NCI-H1417 (cell line): Measurements from ENCODE around the gene NFATC1.

Experiments used
- DNase-seq, 3 experiments: peaks; one replicate each; lab custom pipeline; 2025; lab: John Stamatoyannopoulos, UW

NFATC1 gene

DNA sequence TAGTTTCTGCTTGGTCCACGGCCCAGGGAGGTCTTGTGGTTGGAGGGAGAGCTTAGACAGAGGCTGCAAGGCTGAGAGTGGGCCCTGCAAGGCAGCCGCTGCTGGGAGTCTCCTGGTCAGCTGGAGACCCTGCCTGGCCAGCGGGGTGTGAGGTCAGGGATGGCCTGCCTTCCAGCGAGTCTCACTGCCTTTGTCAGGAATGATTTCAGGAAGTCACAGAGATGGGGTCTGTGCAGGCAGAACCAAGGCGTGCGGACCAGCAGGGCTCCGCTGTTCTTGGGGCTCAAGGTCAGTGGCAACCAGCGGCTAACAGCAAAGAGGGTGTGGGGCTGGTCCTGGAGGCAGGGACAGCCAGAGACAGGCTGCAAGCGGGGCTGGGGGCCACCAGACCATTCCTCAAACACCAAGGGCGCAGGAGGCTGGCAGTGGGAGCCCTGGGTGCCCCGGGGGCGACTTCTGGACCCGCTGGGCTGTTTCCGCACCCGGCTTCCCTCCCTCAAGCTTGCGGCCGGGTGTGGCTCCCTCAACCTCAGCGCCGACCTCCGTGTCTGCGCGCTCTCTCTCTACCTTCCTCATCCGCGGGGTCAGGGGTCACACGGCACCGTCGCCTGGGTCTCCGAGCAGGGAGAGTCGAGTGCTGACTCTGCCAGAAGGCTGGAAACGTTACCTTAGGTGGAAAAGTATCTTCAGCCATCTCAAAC lies 159.4 kb downstream of the NFATC1 start:
- DNase-seq, result no peak

DNA sequence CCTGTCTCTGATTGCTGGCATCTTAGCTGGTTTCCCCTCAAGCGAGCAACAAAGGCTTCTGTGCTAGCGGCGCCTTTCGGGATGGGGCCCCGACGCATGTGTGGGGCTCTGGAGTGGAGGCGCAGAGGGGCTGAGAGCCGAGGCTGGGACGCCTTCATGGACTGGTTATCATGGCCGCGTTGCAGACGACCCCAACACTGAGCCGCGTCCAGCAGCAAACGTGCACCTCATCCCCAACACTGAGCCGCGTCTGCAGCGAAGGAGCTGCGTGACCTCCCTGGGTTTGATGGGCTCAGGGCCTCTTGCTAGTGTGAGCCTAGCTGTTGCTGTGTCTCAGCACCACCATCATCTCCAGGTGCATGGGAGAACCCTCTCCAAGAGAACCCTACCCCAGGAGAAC lies 160.2 kb downstream of the NFATC1 start:
- DNase-seq, result no peak

DNA sequence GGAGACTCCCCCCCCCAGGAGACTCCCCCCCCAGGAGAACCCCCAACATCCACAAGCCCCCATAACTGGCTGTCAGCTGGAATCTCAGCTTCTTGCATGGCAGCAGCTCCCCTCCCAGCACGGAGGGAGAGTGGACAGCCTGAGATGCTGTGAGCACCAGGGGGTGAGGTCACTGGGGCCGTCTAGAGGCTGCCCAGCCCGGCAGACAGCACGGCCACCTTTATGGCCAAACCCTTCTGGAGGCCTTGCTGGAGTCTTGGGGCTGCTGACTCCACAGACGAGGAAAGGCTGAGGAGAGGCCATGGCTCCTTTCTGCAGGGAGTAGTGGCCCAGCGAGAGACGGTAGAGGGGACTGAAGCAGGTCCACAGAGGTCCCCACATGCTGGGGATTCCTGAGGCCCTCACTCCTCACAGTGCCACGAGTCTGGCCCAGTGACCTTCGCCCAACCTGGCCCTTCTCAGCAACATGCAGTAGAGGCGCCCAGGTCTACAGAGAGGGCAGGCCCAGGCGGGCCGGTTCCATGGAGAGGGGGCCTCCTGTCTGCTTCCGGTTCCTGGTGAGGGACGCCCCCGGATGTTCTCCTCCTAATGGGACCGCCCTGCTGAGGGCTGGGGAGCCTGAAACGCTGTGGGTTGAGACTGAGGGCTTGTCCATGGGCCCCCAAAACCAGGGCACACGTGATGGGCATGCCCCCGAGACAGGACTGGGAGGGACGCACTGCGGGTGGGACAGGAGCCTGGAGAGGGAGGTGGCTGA lies 161.3 kb downstream of the NFATC1 start:
- no peak for DNase-seq

DNA sequence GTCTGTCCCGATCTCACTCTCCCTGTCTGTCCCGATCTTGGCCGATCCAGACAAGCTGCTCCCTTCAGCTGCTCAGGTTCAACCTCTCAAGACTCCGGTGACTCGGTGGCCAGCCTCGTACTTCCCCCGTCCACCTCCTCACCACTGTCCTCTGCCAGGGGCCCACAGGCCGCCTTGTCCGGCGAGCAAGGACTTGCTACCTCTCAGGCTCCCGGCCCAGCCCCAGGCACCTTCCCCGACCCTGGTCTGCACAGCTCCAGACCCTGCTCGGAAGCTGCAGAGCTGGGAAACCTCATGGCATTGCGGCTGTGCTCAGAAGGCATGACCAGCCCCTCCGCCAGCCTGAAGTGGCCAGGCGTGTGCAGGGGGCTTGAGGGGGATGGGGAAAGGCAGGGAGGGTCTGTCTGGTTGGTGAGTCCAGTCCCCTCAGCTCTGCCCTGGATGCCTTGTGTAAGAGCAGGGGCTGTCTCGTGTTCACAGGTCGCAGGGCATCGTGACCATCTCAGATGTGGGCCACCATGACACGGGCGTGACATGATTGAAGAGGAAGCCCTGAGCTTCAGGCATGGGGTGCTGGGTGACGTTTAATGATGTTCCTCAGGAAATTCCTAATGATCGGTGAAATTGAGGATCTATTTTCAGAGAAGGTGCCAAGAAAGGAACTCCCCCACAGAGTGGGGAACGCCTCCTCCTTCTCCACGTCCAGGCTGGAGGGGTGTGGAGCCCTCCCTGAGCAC lies 162.6 kb downstream of the NFATC1 start:
- DNase-seq, result no peak

DNA sequence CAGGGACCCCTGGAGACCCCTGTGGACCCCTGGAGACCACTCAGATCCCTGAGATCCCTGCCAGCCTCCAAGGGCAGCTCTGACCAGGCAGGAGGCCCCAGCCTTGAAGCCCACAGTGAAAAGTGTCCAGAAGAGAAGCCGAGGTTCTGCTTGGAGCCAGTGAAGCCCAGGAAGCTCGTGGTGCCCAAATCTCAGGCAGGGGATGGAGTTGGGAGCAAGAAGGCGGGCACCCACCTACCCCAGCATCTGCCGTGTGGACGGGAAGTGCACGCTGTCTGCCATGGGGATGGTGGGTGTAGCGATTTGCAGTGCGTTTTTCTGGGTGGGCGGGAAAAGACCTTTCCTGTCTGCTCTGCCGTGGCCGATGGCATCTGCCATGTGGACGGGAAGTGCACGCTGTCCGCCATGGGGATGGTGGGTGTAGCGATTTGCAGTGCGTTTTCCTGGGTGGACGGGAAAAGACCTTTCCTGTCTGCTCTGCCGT lies 163.2 kb downstream of the NFATC1 start:
- DNase-seq, result no peak

DNA sequence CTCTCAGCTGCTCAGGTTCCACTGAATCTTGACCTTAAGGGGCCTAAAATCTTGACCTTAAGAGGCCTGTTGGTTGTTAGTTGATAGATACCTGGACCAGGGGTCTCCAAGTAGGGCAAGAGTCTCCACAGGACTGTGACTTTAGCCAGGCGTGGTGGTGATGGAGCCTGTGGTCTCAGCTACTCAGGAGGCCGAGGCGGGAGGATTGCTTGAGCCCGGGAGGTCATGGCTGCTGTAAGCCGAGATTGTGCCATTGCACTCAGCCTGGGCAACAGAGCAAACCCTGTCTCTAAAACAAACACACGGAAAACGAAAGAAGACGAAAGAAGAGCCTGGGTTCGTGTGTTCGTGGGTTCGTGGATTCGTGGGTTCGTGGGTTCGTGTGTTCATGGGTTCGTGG lies 163.7 kb downstream of the NFATC1 start:
- DNase-seq, result no peak

DNA sequence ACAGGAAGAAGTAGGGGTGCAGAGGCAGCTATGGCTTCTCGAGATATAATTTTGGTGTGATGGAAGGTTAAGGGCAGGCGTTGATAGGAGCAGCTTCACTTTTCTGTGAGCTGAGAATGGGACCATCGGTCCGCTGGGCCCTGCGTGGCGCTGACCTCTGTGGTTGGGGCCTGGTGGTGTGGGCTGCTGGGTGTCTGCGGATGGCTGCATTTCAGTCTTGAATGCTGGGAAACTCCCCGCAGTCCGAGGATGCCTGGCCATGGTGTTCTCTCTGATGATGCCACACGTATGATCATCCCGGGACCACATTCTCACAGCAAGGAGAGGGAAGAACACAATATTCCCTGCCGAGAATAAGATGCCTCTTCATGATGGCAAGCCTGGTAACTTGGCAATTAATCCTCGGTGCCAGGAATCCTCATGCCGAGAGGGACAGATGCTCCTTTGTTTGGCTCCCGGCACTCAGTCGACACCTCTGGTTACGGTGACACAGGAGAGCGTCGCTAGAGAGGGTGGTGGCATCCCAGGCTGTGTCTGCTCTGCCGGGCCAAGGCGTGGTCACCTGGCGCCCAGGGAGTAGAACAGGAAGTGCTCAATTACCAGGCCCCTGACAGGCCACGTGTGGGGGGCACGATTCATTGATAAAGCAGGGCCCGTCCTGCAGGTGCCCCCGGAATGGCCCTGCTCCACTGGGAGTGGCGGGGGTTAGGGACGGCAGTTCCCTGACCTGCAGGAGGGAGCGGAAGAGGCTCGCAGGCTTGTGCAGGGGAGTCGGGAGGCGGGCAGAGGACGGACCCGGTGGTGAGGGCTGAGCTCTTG lies 164.5 kb downstream of the NFATC1 start:
- peak in 1 of 3 experiments; percentile 23 for DNase-seq

DNA sequence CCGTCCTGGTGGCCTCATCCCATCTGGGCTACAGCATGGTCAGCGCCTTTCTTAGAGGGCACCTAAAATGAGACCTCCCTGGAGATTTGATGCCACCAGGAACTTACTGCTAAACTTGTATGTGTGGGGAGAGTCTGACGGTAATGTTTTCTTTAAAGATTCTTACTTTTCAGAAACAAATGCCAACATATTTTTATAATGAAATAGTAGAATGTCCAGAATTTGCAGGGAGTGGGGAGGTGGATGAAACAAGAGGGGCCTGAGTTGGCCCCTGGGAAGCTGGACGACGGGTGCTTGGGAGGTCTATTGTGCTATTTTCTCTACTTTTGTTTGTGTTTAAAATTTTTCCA lies 165.1 kb downstream of the NFATC1 start:
- DNase-seq, result no peak

DNA sequence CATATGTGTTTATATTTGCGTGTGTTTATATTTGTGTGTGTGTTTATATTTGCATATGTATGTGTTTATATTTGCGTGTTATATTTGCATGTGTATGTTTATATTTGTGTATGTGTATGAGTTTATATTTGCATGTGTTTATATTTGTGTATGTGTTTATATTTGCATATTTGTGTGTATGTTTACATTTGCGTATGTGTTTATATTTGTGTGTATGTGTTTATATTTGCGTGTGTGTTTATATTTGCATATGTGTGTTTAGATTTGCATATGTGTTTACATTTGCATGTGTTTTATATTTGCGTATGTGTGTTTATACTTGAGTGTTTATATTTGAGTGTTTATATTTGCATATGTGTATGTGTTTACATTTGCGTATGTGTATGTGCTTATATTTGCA lies 168.2 kb downstream of the NFATC1 start:
- DNase-seq, result no peak

DNA sequence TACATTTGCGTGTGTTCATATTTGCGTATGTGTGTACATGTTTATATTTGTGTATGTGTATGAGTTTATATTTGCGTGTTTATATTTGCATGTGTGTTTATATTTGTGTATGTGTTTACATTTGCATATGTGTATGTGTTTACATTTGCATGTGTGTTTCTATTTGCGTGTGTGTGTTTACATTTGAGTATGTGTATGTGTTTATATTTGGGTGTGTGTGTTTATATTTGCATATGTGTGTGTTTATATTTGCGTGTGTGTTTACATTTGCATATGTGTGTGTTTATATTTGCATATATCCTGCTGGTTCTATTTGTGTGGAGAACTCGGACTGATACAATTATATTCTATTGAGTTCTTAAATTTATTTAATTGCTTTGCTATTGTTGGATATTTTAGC lies 168.7 kb downstream of the NFATC1 start:
- no peak for DNase-seq

DNA sequence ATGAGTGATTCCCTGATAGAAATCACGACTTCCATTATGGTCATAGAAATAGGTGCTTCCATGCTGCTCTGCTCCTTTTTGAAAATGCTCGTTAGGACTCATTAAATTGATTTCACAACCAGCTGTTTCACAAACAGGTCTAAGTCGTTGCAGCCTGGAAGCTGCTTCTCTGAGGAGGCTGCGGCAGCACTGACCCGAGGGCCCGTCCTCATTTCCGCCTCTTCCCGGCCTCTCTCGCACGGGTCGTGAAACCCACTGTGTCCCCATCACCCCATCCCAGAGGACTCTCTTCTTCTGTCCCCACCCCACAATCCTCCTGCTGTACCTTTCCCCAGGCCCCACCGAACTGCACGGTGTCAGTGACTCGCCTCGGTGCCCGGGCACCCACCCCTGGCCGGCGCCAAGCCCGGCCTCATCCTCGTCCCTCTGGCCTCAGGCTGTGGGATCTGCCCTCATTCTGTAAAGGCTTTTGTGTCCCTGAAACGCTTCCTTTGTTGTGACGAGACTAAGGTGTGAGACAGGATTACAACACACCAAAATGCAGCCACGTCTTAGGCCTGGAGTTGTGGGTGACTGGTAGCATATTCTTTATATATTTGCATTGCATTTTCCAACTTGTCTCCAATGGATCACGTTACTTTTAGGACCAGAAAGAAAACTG lies 171.2 kb downstream of the NFATC1 start:
- DNase-seq, result no peak

DNA sequence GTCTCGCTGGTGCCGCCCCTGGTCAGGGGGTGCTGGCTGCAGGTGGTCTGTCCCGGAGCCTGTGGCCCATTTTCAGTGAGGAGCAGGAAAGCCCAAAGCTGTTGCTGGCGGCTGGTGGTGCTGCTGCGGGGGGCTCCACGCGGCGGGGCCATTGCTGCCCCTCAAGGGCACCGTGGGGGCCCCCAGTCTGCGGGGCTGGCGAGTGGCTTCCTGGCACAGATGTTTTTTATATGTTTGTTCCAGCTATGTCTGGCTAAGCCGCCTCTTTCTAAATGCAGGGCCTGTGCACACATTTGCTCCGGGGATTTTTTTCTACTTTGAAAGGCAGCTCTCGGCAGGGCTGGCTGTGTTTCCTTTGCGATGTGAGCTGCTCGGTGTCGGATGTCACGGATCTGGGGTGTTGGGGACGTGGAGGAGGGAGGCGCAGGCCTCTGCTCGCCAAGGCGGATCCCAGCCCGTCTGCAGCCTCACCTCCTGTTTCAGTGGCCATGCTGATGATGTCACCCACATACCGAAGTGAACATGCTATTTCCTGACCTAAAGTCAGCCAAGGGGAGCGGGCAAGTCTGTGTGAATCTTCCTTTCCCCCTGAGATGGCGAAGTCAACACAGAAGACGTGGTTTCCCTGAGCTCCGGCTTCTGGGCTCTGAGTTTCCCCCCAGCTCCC lies 171.9 kb downstream of the NFATC1 start:
- DNase-seq, result no peak

DNA sequence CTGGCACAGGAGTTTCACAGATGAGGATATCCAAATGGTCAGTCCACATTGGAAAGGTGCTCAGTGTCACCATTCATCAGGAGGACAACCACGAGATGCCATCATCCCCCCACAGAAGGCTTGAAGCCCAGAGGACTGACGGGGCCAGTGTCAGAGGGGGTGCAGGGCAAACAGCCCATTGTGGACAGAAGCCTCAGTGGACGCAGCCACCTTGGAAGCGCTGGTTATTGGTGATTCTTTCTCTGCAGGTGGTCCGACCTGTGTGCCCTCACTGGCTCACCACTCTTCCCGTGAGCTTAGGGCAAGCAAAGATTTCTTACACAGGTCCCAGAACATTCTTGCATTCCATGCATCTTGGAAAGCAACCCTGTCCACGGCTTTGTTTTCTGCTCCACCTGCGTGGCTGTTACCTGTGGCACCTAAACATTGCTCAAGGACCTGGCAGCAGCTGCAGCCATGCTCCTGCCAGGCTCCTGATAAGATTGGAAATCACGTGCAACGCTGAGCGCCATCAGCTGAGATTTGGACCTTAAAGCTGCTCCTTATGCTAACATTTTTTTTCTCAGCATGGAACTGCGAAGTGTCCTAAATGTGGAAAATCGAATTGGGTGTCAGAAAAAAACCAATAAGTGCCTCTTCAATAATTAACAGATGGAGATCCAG lies 172.9 kb downstream of the NFATC1 start:
- no peak for DNase-seq

DNA sequence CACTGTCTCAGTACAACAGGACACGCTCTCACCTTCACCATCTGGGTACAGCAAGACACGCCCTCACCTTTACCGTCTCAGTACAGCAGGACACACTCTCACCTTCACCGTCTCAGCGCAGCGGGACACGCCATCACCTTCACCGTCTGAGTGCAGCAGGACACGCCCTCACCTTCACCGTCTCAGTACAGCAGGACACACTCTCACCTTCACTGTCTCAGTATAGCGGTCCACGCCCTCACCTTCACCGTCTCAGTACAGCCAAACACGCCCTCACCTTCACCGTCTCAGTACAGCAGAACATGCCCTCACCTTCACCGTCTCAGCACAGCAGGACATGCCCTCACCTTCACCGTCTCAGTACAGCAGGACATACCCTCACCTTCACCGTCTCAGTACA lies 174.0 kb downstream of the NFATC1 start:
- DNase-seq, result peak in 1 of 3 experiments; percentile 3

DNA sequence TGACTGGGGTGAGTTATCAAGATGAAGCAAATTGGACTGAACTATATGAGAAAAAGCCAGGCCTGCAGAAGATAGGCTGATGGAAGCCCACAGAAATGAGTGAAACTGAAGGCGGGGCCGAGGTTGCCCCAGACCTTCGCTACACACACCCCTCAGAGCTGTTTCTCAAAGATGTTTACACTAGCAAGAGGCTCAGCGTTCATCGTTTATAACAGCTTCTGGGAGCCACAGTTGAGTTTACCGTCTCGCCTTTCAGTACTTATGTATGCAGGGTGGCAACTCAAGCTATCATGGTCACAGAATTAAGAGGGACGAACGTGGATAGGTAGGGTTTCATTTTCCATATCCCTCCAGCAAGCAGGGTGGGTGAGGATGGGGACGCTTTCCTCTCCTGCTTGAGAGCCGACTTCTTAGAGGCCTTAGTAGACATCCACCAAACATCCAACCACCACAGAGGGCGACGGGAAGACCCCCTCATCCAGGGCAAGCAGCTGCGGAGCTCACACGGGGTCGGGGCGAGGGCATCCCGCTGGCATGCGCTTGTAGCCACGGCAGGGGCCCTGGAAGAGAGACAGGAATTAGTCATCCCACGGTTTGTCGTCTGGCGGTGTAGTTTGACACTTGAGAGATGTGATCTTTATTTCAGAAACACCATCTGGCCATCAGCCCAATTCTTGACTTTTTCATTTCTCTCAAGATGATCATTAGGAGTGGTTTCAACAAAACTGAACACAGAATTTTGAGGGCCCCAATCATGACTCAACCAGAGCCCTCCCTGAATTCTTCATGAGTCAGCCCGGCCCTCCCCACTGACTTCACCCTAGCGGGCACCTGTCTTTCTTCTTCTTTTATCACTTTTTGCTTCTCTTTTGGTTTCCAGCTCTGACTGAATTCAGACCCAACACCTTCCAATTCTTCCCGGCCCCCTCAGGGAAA lies 174.8 kb downstream of the NFATC1 start:
- peak in 1 of 3 experiments; percentile 37 for DNase-seq

DNA sequence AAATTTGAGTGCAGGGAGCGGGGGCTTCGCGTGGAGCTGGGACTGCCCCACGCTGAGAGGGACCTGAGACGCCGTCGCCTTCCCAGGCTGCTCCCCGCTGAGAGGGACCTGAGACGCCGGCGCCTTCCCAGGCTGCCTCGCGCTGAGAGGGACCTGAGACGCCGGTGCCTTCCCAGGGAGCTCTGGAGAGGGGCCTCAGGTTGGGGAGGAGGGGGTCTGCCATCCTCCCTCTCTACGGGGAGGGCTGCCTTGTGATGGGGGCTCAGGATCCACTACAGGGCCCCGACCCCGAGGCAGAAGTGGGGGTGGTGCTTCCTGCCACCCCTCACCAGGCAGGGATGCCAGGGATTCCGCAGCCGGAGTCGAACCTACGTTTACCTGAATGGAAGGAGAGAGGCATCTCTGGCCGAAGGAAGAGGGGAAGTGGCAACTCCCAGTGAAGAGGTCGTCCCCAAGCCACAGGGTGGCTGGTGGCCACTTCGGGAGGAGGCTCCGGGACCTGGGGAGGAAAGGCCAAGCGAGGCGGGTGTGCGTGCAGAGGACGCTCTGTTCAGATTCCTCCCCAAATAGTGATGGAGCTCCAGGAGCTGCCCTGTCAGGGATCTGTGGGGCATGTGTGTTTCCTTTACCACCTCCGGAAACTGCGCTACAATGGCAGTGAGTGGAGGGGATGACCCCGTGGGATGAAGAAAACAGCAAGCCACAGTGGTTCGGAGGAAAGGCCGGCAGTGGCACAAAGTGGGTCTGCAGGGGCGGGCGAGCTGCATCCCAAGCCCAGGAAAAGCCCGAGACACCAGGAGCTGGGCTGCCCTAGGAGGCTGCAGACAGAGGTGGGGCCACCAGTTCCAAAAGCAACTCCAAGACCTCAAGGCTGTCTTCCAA lies 175.7 kb downstream of the NFATC1 start:
- no peak for DNase-seq

DNA sequence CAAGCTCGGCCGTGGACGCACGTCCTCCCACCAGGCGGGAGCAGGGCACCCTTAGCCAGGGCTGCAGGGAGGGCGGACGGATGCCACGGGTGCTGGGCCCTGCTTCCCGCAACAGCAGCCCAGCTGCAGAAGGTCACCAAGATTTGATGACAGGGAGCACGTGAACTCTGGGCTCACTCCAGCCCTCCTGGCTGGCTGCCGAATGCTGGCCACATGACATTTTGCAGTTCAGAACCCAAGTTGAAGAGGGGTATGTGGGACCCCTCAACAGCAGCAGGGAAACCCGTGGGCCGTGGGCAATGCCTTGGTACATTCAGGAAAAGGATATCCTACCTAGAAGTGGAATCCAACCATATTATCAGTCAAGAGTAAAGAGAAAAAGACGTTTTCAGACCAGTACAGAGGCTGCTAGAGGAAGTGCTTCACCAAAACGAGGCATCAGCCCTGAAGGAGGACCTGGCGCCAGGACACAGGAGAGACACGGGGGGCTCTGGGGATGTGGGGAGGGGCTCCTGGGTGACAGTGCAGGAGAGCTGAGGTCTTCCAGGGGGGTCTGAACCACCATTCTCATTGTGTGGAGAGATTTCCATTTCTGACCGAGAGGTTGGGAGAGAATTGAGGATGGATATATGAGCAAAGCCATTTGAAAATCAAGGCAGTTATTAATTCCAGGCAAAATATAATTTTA lies 176.5 kb downstream of the NFATC1 start:
- DNase-seq, result no peak
